MV-4-11 (cell line): Measurements from ENCODE around the gene LRRD1.
"Not testable (repeated sequence)": the region's sequence is repeated elsewhere in the genome, so short reads cannot be mapped to it uniquely, and the experiment has no call there.

Source experiments
- DNase-seq: peaks from one replicate; lab custom pipeline; 2025; lab: John Stamatoyannopoulos, UW

LRRD1 gene

DNA sequence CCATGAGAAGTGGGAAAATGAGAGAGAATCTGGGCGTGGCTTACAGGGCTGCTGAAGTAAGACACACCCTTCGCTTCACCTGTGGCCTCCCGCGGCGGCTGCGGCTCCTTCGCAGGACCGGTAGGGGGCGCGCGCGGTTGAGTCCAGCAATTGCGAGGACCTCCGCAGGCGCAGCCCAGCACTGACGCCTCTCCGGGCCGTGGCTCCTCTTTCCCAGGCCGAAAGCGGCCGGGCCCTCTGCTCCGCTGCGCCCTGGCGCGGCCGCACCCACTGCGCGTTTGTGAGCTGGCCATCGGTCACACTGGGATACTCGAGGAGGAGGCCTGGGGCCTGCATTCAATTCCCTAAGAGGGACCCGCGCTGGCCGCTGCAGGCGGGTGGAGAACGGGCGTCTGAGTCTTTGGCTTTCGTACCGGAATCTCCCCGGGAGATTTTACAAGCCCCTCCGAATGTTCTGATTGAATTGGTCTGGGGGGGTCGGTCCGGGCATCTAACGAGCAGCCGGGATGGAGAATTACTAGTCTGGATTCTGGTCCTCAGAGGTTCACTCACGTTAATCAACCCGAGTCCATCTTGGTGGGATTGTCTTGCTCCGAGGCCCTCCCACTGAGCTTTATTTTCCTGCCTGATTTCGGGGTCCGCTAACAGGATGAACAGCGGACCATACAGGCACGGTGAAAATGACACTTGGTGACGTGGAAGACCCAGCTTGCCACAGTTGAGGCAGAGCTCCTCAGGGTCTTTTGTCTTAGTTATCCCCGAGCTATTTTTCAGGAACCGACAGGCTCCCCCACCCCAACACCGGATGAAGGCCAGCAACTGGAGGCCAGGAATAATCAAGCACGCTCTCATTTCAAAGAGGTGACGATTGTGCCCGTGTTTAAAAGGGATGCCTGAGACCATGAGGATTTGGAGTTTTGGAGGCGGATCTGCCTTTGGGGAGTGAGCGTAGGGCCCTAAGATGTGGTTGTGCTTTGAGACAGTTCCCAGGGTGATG lies at the start of gene LRRD1:
LRRD1 (minus strand) TSS at position 215 of the 997 bp plus-strand sequence. CDS start 13,940 bp downstream, outside the sequence.
- peak; percentile 61 for DNase-seq

DNA sequence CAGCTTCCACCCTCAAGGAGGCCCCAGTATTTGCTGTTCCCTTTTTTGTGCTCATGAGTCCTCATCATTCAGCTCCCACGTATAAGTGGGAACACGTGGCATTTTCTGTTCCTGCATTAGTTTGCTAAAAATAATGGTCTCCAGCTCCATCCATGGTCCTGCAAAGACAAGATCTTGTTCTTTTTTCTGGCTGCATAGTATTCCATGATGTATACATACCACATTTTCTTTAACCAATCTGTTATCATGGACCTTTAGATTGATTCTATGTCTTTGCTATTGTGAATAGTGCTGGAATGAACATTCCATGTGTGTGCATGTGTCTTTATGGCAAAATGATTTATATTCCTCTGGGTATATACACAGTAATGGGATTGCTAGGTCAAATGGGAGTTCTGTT lies 49.8 kb upstream of the LRRD1 start:
- DNase-seq, result no peak

DNA sequence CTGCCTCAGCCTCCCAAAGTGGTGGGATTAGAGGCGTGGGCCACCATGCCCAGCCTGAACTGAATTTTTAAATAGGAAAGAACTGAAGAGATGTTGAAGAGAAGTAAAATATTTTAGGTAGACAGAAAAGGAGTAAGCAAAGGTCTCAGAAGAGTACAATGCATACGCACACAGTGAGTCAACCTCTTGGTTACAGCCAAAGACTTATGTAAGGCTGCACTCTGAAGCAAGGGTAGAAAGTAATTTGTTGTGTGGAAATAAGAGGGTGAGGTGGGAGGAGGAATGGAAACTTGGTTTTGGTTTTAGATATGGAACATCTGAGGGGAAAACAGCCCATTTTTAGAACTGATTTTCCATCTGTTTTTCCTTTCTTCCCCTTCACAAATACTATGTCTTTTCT lies 49.2 kb upstream of the LRRD1 start:
- no peak for DNase-seq

DNA sequence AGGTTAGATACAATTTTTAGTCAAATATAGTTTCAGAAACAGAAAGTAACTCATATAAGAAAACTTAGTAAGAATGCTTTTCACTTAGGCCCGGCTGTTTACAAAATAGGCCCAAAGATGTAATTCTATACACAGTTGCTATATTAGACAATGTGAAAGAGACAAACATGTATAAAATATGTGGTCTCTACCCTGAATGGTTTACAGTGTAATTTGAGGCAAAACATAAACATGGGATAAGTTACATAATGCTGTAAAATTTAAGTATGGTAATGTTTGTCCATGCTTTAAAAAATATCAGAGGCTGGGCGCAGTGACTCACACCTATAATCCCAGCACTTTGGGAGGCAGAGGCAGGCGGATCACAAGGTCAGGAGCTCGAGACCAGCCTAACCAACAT lies 48.0 kb upstream of the LRRD1 start:
- DNase-seq, result no peak

DNA sequence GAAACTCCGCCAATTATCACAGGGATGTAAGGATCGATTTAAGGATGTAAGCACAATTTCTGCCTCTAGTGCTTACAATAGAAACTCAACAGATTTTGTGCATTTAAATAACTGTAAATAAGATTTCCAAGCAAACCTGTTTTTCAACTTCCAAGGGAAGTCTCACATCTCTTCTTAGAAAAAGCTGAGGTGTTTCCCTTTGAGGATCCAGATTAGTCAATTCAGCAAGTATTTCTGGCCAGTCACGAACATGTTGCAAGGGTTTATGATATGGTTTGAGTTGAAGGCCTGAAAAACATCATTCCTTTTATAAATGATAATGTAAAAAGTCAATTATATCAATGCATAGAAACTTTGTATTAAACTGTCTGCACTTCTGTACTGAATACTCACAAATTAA lies 42.8 kb upstream of the LRRD1 start:
- DNase-seq, result no peak

DNA sequence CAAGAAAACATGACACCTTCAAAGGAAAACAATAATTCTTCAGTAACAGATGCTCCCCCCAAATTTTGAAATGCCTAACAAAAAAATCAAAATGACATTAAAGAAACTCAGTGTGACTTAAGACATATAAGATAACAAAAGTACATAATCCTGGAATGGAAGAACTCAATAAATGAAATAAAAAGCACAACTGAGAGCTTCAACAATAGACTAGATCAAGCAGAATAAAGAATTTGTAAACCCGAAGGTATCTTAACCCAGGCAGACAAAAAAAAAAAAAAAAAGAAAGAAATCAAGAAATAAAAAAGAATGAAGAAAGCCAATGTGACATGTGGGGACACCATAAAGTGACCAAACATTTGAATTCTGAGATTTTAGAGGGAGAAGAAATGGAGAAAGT lies 27.7 kb upstream of the LRRD1 start:
- no peak for DNase-seq

DNA sequence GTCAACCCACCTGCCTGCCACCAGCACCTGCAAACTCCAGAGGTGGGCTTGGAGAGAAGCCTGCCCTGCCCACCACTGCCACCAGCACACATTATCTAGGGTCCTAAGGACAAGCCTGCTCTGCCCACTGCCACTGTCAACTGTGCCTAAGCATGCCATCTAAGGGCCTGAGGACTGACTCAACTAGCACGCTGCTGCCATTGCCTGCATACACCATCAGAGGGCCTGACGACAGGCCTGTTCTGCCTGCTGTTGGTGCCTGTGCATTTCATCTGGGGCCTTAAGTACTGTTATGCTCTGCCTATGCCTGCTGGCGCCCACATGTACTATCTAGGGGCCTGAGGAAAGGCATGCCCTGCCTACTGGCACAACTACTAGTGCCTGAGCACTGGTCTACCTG lies 27.0 kb upstream of the LRRD1 start:
- DNase-seq, result no peak

DNA sequence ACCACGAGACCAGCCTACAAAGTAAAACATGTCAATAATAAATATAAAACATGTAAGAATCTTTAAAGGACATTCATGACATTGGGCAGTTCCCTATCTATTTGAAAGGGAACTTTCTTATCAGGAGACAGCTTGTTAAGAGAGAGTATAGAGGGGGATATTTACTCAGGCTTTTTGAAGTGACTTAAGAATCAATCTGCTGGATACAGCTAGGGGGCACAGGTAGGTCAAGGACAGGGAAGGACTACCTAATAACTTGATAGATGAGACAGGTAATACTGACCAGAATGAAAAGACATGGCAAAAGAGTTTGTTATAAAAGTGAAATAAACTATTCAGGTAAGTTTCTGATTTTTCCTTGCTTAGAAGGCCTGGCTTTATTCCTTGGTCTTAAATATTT lies 21.8 kb upstream of the LRRD1 start:
- no peak for DNase-seq

DNA sequence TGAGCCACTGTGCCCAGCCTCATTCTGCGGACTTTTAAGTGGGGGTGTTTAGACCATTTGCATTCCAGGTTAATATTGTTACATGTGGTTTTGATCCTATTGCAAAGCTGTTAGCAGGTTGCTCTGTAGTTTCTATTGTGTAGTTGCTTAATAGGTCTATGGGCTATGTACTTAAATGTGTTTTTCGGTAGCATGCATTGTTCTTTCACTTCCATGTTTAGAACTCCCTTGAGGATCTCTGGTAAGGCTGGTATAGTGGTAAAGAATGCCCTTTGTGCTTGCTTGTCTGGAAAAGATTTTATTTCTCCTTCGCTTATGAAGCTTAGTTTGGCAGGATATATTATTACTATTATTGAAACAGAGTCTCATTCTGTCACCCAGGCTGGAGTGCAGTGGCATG lies 13.4 kb upstream of the LRRD1 start:
- peak; percentile 52 for DNase-seq

DNA sequence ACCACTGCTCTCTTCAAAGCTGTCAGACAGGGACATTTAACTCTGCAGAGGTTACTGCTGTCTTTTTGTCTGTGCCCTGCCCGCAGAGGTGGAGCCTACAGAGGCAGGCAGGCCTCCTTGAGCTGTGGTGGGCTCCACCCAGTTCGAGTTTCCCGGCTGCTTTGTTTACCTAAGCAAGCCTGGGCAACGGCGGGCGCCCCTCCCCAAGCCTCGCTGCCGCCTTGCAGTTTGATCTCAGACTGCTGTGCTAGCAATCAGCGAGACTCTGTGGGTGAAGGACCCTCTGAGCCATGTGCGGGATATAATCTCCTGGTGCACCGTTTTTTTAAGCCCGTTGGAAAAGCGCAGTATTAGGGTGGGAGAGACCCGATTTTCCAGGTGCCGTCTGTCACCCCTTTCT lies 10.3 kb upstream of the LRRD1 start:
- DNase-seq, result not testable (repeated sequence)

DNA sequence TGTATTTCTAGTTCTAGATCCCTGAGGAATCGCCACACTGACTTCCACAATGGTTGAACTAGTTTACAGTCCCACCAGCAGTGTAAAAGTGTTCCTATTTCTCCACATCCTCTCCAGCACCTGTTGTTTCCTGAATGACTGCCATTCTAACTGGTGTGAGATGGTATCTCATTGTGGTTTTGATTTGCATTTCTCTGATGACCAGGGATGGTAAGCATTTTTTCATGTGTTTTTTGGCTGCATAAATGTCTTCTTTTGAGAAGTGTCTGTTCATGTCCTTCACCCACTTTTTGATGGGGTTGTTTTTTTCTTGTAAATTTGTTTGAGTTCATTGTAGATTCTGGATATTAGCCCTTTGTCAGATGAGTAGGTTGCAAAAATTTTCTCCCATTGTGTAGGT lies 5.4 kb upstream of the LRRD1 start:
- not testable (repeated sequence) for DNase-seq

DNA sequence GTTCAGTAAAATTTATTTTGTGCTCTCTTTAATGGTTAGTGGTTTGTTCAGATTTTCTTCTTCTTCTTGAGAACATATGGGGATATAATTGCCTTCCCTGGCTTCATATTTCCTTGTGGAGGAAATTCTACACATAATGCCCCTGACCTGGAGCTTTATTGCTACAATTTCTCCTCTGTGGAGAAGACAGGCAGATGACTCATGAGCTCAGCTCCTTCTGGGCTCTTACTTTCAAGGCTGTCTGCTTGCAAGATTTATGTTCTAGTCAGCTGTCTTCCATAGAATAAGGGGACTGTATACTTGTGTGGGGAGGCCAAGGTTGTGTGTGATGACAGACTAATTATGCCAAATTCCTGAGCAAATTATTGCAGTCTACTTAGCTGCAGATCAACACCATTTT lies 1.6 kb downstream of the LRRD1 start:
- peak; percentile 10 for DNase-seq

DNA sequence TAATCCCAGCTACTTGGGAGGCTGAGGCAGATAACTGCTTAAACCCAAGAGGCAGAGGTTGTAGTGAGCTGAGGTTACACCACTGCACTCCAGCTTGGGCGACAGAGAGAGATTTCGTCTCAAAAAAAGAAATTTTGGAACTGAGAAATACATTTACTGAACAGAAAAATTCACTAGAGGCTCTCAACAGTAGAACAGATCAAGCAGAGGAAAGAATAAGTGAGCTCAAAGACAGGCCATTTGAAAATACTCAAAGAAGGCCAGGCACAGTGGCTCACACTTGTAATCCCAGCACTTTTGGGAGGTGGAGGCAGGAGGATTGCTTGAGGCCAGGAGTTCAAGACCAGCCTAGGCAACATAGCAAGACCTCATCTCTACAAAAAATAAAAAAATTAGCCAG lies 9.4 kb downstream of the LRRD1 start:
- not testable (repeated sequence) for DNase-seq

DNA sequence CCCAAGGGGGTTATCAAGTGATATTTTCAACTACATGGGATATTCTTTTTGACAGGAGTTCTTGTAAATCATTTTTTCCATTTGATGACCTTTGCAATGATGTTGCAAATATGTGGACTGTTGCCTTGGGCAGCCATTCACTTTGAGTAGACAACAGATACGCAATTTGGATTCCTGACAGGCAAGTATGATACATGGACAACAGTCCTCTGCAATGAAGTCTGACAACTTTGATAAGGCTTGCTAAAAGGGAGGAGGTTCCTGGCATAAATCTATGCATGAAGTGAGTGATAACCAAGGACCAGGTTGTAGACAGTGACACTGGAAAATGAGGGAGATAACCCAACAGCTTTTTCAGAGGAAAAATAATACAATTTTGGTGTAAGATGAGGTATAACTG lies 17.7 kb downstream of the LRRD1 start:
- no peak for DNase-seq

DNA sequence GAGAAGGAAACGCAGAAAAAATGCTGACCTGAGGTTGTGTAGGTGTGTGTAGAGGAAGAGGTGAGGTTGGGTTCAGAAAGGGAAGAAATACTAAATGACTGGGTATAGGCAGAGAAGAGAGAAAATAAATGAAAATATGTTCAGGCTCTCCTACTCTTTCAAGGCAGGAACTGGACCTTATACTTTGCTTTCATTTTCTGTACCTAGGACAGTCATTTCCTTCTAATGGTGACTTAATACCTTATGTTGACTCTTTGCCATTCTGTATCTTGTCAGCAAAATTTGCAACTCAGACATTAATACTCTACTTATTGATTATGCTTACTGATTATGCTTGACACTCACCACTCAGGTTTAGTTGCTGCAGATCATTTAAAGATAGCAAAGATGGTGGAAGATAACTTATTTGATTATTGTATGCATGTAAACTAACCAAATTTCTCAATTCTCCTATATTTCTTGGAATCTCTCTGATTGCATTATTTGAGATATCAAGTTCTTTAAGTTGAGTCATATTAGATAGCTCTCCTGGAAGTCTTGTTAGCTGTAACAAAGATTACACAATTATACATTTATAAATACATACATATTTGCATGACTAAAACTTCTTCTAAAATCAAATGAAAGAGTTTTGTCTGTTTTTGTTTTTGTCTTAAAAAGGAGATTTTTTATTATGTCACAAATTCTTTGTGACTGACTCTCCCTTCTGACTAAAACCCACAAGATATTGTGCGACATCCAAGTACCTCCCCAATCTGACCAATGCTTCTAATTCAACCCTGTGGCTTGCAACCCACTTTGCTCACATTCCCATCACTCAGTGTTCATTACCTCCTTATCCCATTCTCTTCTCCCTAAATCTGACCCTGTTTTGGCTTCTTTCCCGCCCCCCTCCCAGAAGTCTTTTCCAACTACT lies 20.0 kb downstream of the LRRD1 start:
- no peak for DNase-seq

DNA sequence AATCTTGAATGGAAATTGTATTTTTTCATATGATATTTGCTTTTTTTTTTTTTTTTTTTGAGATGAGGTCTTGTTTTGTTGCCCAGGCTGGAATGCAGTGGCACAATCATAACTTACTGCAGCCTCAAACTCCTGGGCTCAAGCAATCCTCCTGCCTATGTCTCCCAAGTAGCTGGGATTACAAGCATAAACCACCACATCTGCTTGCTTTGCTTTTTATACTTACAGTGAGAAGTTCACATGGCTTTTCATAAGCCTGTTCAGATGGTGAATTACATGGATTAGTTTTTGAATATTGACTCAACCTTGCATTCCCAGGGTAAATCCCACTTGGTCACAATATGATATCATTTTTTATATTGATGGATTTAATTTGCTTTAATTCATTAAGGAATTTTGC lies 22.0 kb downstream of the LRRD1 start:
- no peak for DNase-seq

DNA sequence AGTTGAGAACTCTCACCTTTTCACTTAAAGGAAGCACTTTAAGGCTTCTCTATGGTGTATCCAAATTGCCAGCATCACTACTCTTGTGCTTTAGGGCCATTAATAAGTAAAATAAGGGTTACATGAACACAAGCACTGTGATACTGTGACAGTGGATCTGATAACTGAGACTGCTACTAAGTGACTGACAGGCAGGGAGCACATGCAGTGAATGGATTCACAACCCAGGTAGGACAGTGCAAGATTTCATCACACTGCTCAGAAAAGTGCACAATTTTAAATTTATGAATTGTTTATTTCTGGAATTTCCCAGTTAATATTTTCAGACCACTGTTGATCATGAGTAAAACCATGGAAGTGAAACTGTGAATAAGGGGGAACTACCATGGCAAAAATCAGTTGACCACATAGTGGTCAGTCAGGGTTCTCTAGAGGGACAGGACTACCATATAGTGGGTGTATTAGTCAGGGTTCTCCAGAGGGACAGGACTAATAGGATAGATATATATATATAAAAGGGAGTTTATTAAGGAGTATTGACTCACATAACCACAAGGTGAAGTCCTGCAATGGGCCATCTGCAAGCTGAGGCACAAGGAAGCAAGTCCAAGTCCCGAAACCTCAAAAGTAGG lies 23.7 kb downstream of the LRRD1 start:
- no peak for DNase-seq

DNA sequence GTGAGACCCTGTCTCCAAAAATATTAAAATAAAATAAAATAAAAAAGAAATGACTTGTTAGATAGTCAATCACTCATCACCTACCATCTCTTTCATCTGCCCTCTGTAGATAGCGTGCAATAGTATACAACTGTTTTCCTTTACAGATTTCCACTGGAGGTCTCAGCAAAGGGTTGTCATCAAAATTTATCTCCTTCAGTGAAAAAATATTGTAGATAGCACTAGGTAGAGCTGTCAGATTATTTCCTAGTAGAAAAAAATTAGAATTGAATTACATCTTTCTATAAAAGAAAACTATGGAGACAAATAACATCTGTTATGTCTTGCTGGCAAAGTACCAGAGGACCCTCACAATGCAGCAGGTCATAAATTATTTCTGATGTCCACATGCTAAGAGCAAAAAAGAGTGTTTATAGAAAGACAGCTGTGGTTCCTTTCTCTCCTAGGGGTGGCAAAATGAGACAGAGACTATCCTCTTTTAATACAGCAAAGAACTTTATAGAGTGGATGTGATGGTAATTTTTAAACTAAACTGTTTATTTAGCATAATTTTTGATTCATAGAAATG lies 28.4 kb downstream of the LRRD1 start:
- DNase-seq, result no peak

DNA sequence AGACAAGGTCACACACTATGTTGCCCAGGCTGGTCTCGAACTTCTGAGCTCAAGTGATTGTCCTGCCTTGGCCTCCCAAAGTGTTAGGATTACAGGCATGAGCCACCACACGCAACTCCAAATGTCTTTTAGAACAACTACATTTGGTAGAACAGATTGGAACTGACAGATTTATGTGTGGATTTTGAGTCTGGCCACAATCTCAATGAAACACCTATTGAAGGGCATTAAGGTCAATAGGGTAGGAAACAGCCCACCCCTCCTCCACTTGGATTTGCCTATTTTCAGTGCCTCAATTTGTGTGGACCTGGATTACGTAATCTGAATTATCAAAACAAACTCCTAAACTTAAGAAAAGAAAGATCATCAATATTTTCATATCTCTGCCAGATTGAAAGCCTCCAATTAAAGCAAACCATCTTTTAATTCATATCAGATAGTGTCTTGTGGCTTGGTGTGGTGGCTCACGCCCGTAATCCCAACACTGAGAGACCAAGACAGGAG lies 29.2 kb downstream of the LRRD1 start:
- DNase-seq, result no peak

DNA sequence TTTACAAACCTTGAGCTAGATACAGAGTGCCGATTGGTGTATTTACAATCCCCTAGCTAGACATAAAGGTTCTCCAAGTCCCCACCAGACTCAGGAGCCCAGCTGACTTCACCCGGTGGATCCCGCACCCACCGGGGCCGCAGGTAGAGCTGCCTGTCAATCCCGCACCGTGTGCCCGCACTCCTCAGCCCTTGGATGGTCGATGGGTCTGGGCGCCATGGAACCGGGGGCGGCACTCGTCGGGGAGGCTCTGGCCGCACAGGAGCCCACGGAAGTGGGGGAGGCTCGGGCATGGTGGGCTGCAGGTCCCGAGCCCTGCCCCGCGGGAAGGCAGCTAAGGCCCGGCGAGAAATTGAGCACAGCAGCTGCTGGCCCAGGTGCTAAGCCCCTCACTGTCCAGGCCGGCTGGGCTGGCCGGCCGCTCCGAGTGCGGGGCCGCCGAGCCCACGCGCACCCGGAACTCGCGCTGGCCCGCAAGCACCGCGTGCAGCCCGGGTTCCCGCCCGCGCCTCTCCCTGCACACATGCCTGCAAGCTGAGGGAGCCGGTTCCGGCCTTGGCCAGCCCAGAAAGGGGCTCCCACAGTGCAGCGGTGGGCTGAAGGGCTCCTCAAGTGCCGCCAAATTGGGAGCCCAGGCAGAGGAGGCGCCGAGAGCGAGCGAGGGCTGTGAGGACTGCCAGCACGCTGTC lies 35.6 kb downstream of the LRRD1 start:
- DNase-seq, result not testable (repeated sequence)

DNA sequence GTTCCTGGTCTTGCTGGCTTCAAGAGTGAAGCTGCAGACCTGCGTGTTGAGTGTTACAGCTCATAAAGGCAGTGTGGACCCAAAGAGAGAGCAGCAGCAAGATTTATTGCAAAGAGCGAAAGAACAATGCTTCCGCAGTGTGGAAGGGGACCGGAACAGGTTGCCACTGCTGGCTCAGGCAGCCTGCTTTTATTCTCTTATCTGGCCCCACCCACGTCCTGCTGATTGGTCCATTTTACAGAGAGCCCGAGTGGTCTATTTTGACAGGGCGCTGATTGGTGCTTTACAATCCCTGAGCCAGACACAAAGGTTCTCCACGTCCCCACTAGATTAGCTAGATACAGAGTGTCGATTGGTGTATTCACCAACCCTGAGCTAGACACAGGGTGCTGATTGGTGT lies 36.2 kb downstream of the LRRD1 start:
- DNase-seq, result not testable (repeated sequence)
